Measurements from ENCODE around the gene CORO2A.
"Not testable (repeated sequence)": the region's sequence is repeated elsewhere in the genome, so short reads cannot be mapped to it uniquely, and the experiment has no call there.

CORO2A gene

GRCh38 chr9:98118640-98119601 is 73.5 kb downstream of the CORO2A start, which contains the start of gene TRIM14:
Gene TRIM14, minus strand, starts transcription at chr9:98119222. Its CDS starts 34 bp downstream, at chr9:98119188.
- peak; percentile 88 for DNase-seq (ENCODE audit: low spot score)
- peak; percentile 32 for TF ChIP-seq CTCF (IDR thresholded peaks at IDR 0.05; ENCODE audit: borderline replicate concordance, control extremely low read depth, extremely low read depth, insufficient read depth, missing control alignments)
- in situ Hi-C loops (cut with MboI; ENCODE audit: low sequenced_read_pairs, unreplicated experiment): no loop called here

GRCh38 chr9:98117984-98118639 is 74.3 kb downstream of the CORO2A start:
- DNase-seq (ENCODE audit: low spot score): peak; percentile 77
- in situ Hi-C loops (cut with MboI; ENCODE audit: low sequenced_read_pairs, unreplicated experiment): no loop called here
- peak; percentile 62 for TF ChIP-seq CTCF (IDR thresholded peaks at IDR 0.05; ENCODE audit: borderline replicate concordance, control extremely low read depth, extremely low read depth, insufficient read depth, missing control alignments)

- in situ Hi-C loops (cut with MboI; ENCODE audit: low sequenced_read_pairs, unreplicated experiment); DNase-seq (ENCODE audit: low spot score): not testable (repeated sequence)
Observed at GRCh38 chr9:98117097-98117496, 75.3 kb downstream of the CORO2A start.

GRCh38 chr9:98109052-98109451 is 83.4 kb downstream of the CORO2A start:
- TF ChIP-seq CTCF (IDR thresholded peaks at IDR 0.05; ENCODE audit: borderline replicate concordance, control extremely low read depth, extremely low read depth, insufficient read depth, missing control alignments): no peak
- DNase-seq (ENCODE audit: low spot score): no peak
- in situ Hi-C loops (cut with MboI; ENCODE audit: low sequenced_read_pairs, unreplicated experiment): no loop called here

- DNase-seq (ENCODE audit: low spot score): no peak
- in situ Hi-C loops (cut with MboI; ENCODE audit: low sequenced_read_pairs, unreplicated experiment): no loop called here
- no peak for TF ChIP-seq CTCF (IDR thresholded peaks at IDR 0.05; ENCODE audit: borderline replicate concordance, control extremely low read depth, extremely low read depth, insufficient read depth, missing control alignments)
Observed at GRCh38 chr9:98108531-98109031, 83.9 kb downstream of the CORO2A start.

GRCh38 chr9:98107926-98108325 is 84.5 kb downstream of the CORO2A start:
- in situ Hi-C loops (cut with MboI; ENCODE audit: low sequenced_read_pairs, unreplicated experiment): no loop called here
- TF ChIP-seq CTCF (IDR thresholded peaks at IDR 0.05; ENCODE audit: borderline replicate concordance, control extremely low read depth, extremely low read depth, insufficient read depth, missing control alignments): no peak
- DNase-seq (ENCODE audit: low spot score): no peak

Data from GM13976 (cell line).